Mesothelial cell of epicardium (in vitro differentiated cells): ENCODE data around the gene KRTAP10-6. TPM values are rescaled to one million over a fixed set of nuclear protein-coding genes. Genes with fewer than 3 reads are reported as not detected.

Experiments used
- DNase-seq, 2 experiments: peaks; one replicate each; pipeline ENCODE4 v3.0.0; 2021; ENCODE audit warnings: low spot score in 2 of 2; ENCODE audit not compliant: unreplicated experiment in 2 of 2
- H3K27ac Mint-ChIP-seq: 2 replicates; pipeline ENCODE4 v1.8.0; 2021; ENCODE audit warnings: mixed read lengths
- H3K27me3 Mint-ChIP-seq: 2 replicates; pipeline ENCODE4 v1.8.0; 2021; ENCODE audit warnings: low read depth, mixed read lengths
- H3K36me3 Mint-ChIP-seq: 2 replicates; pipeline ENCODE4 v1.8.0; 2021; ENCODE audit warnings: mixed read lengths
- H3K4me1 Mint-ChIP-seq: 2 replicates; pipeline ENCODE4 v1.8.0; 2021; ENCODE audit warnings: mixed read lengths
- H3K4me3 Mint-ChIP-seq: 2 replicates; pipeline ENCODE4 v1.8.0; 2021; ENCODE audit warnings: mild to moderate bottlenecking, moderate library complexity, mixed read lengths
- H3K9me3 Mint-ChIP-seq: 2 replicates; pipeline ENCODE4 v1.8.0; 2021; ENCODE audit warnings: mixed read lengths
- CTCF ChIP-seq: fragments of 200-600 bp; sonication (generic); IDR thresholded peaks from one replicate; pipeline ENCODE4 v1.5.0; 2021; ENCODE audit warnings: antibody characterized with exemption; ENCODE audit not compliant: unreplicated experiment
- total RNA-seq: library from RNA; stranded (reverse); gene quantifications from 3 replicates; pipeline ENCODE4 v1.2.1, GENCODE V29; 2021

KRTAP10-6 gene
- total RNA-seq, 1 donor from 2014 or later, result not detected

- Mint-ChIP-seq H3K4me1 (no peaks in the 10 kb centered on the region), H3K27me3 (peaks cover 4% of the 10 kb centered on the region), H3K36me3 (no peaks in the 10 kb centered on the region), H3K4me3 (no peak overlapping the region), H3K9me3 (peaks cover 20% of the 10 kb centered on the region), H3K27ac (no peak overlapping the region)
- no peak for TF ChIP-seq CTCF
- peak in 1 of 2 experiments; percentile 28 for DNase-seq
Measured at GRCh38 chr21:44569861-44570517, 22.3 kb downstream of the KRTAP10-6 start.

GRCh38 chr21:44568667-44569556 is 23.4 kb downstream of the KRTAP10-6 start:
- Mint-ChIP-seq H3K27me3 (peaks cover 4% of the 10 kb centered on the region), H3K4me1 (no peaks in the 10 kb centered on the region), H3K27ac (no peak overlapping the region), H3K9me3 (peaks cover 24% of the 10 kb centered on the region), H3K4me3 (no peak overlapping the region), H3K36me3 (no peaks in the 10 kb centered on the region)
- no peak for DNase-seq
- no peak for TF ChIP-seq CTCF

- Mint-ChIP-seq H3K36me3 (no peaks in the 10 kb centered on the region), H3K27ac (no peak overlapping the region), H3K4me3 (no peak overlapping the region), H3K9me3 (peaks cover 24% of the 10 kb centered on the region), H3K27me3 (peaks cover 4% of the 10 kb centered on the region), H3K4me1 (no peaks in the 10 kb centered on the region)
- TF ChIP-seq CTCF, result no peak
- DNase-seq, result no peak
Measured at GRCh38 chr21:44568261-44568660, 24.0 kb downstream of the KRTAP10-6 start.

- no peak overlapping the region for H3K27ac Mint-ChIP-seq
- H3K9me3 Mint-ChIP-seq, result peaks cover 25% of the 10 kb centered on the region
- H3K36me3 Mint-ChIP-seq, result no peaks in the 10 kb centered on the region
- TF ChIP-seq CTCF, result no peak
- DNase-seq, result no peak
- H3K4me1 Mint-ChIP-seq, result no peaks in the 10 kb centered on the region
- H3K4me3 Mint-ChIP-seq, result no peak overlapping the region
- H3K27me3 Mint-ChIP-seq, result peaks cover 4% of the 10 kb centered on the region
Measured at GRCh38 chr21:44567481-44568171, 24.7 kb downstream of the KRTAP10-6 start.

- no peaks in the 10 kb centered on the region for H3K36me3 Mint-ChIP-seq
- H3K27me3 Mint-ChIP-seq, result peaks cover 4% of the 10 kb centered on the region
- H3K4me1 Mint-ChIP-seq, result no peaks in the 10 kb centered on the region
- no peak overlapping the region for H3K4me3 Mint-ChIP-seq
- H3K9me3 Mint-ChIP-seq, result peaks cover 25% of the 10 kb centered on the region
- DNase-seq, result no peak
- no peak for TF ChIP-seq CTCF
- H3K27ac Mint-ChIP-seq, result no peak overlapping the region
Measured at GRCh38 chr21:44566403-44566802, 25.9 kb downstream of the KRTAP10-6 start.
